OCI-LY7 (cell line): ENCODE measurements around the gene UBE2U. TPM values are rescaled to one million over a fixed set of nuclear protein-coding genes. Genes with fewer than 3 reads are reported as not detected.

ENCODE experiments used
- BruUV-seq: library from RNA; stranded (reverse); fragments of 400-500 nt; replicated peaks from 2 replicates; lab custom pipeline; 2021; lab: Mats Ljungman, UMichigan
- CTCF ChIA-PET: fragments of 300-600 bp; sonication (Branson Sonifier 250); formaldehyde crosslinking; loops from one replicate; lab custom pipeline; 2022; ENCODE audit warnings: antibody characterized with exemption; ENCODE audit not compliant: unreplicated experiment; lab: Charles Lee
- POLR2A ChIA-PET: fragments of 300-600 bp; sonication (Branson Sonifier 250); formaldehyde crosslinking; loops from one replicate; lab custom pipeline; 2022; ENCODE audit warnings: antibody characterized with exemption; lab: Charles Lee
- DNase-seq: peaks from one replicate; pipeline ENCODE4 v3.0.0-alpha.2; 2015; ENCODE audit warnings: low spot score
- H2AFZ ChIP-seq: fragments of 200-600 bp; sonication (generic), shearing (Covaris generic); 2 replicates; pipeline ENCODE4 v1.6.1; 2014; ENCODE audit warnings: mild to moderate bottlenecking, antibody characterized with exemption, low read length, moderate library complexity
- H3K27ac ChIP-seq: fragments of 200-600 bp; sonication (generic); 2 replicates; pipeline ENCODE4 v1.5.1; 2014; ENCODE audit warnings: mixed run types, low read depth, mild to moderate bottlenecking, moderate library complexity, low read length, inconsistent platforms; ENCODE audit not compliant: poor library complexity, severe bottlenecking
- H3K36me3 ChIP-seq: fragments of 200-600 bp; sonication (generic); 2 replicates; pipeline ENCODE4 v1.6.1; 2014; ENCODE audit warnings: mild to moderate bottlenecking, antibody characterized with exemption, low read length, moderate library complexity, mixed read lengths; ENCODE audit not compliant: insufficient read depth
- H3K4me1 ChIP-seq: fragments of 200-600 bp; sonication (generic); 2 replicates; pipeline ENCODE4 v1.5.1; 2014; ENCODE audit warnings: mild to moderate bottlenecking, low read length; ENCODE audit not compliant: insufficient read depth, poor library complexity, severe bottlenecking
- H3K4me2 ChIP-seq: fragments of 200-600 bp; sonication (generic); 2 replicates; pipeline ENCODE4 v1.6.1; 2014; ENCODE audit warnings: mild to moderate bottlenecking, low read length
- H3K4me3 ChIP-seq: fragments of 200-600 bp; sonication (generic); 2 replicates; pipeline ENCODE4 v1.5.1; 2014; ENCODE audit warnings: mild to moderate bottlenecking, low read depth, low read length; ENCODE audit not compliant: poor library complexity, severe bottlenecking
- H3K79me2 ChIP-seq: fragments of 200-600 bp; sonication (generic); 2 replicates; pipeline ENCODE4 v1.6.1; 2016; ENCODE audit warnings: low read depth, mild to moderate bottlenecking, low read length, moderate library complexity, mixed read lengths; ENCODE audit not compliant: insufficient read depth
- H3K9me2 ChIP-seq: fragments of 200-600 bp; sonication (generic); 2 replicates; pipeline ENCODE4 v1.6.1; 2016; ENCODE audit warnings: mild to moderate bottlenecking, low read length, mixed read lengths; ENCODE audit not compliant: insufficient read depth
- H3K9me3 ChIP-seq: fragments of 200-600 bp; sonication (generic); 2 replicates; pipeline ENCODE4 v1.6.1; 2014; ENCODE audit warnings: mild to moderate bottlenecking, mixed run types, low read length, mixed read lengths
- H4K20me1 ChIP-seq: fragments of 200-600 bp; sonication (generic); 2 replicates; pipeline ENCODE4 v1.6.1; 2014; ENCODE audit warnings: mild to moderate bottlenecking, antibody characterized with exemption, low read length, moderate library complexity, mixed read lengths; ENCODE audit not compliant: insufficient read depth
- EZH2phosphoT487 ChIP-seq: fragments of 200-600 bp; sonication (generic); IDR thresholded peaks from 2 replicates; pipeline ENCODE4 v1.6.1; 2018; ENCODE audit warnings: low read depth, borderline replicate concordance, mild to moderate bottlenecking, mixed run types, antibody characterized with exemption, low read length, moderate library complexity, mixed read lengths
- intact Hi-C: fragments of 100-400 bp; cut with micrococcal nuclease; formaldehyde crosslinking; loops from one replicate; pipeline ENCODE4 v1.10.0; 2022; ENCODE audit not compliant: unreplicated experiment
- total RNA-seq, 2 experiments: library from RNA; depleted of rRNA in 1 of 2; stranded (reverse); fragments of >200 nt in 1 of 2; shearing (Covaris generic) in 1 of 2; gene quantifications; 2 replicates each; pipeline ENCODE4 v1.2.3, GENCODE V29; 2014 to 2022
- TF ChIP-seq, protein P1 (sequence below): fragments of 200-600 bp; sonication (generic); conservative IDR thresholded peaks from 2 replicates; pipeline ENCODE4 v1.5.1; 2014; ENCODE audit warnings: mild to moderate bottlenecking, antibody characterized with exemption, low read length, moderate library complexity, mixed read lengths

Gene UBE2U
- total RNA-seq, 2 experiments from 2014 or later, result not detected

DNA sequence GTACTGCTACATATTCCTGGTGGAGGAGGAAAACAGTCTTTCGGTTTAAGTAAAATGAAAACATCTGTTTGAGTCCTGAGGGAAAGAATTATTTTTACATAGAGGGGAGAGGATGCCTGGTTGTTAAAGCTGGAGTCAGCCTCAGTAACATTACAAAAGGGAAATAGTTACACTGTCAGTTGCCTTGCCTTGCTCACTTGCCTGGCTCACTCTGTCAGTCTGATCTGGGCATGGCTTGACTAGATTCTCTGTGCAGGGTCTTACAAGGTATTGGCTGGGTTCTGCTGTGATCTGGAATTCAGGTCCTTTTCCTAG is 8.4 kb upstream of the UBE2U start:
- Histone ChIP-seq H3K27ac (no peak overlapping the region), H3K79me2 (no peaks in the 10 kb centered on the region), H3K9me3 (no peaks in the 10 kb centered on the region), H3K9me2 (no peaks in the 10 kb centered on the region), H3K4me2 (no peak overlapping the region), H2AFZ (no peak overlapping the region), H4K20me1 (no peaks in the 10 kb centered on the region), H3K4me3 (no peak overlapping the region), H3K4me1 (no peaks in the 10 kb centered on the region), H3K36me3 (no peaks in the 10 kb centered on the region)
- CTCF ChIA-PET, result no interaction called here
- no TSS peak for BruUV-seq
- DNase-seq, result no peak
- intact Hi-C loops, result no loop called here
- POLR2A ChIA-PET, result no interaction called here
- TF ChIP-seq EZH2phosphoT487, result no peak
- TF ChIP-seq, protein P1, sequence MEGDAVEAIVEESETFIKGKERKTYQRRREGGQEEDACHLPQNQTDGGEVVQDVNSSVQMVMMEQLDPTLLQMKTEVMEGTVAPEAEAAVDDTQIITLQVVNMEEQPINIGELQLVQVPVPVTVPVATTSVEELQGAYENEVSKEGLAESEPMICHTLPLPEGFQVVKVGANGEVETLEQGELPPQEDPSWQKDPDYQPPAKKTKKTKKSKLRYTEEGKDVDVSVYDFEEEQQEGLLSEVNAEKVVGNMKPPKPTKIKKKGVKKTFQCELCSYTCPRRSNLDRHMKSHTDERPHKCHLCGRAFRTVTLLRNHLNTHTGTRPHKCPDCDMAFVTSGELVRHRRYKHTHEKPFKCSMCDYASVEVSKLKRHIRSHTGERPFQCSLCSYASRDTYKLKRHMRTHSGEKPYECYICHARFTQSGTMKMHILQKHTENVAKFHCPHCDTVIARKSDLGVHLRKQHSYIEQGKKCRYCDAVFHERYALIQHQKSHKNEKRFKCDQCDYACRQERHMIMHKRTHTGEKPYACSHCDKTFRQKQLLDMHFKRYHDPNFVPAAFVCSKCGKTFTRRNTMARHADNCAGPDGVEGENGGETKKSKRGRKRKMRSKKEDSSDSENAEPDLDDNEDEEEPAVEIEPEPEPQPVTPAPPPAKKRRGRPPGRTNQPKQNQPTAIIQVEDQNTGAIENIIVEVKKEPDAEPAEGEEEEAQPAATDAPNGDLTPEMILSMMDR, result no peak

DNA sequence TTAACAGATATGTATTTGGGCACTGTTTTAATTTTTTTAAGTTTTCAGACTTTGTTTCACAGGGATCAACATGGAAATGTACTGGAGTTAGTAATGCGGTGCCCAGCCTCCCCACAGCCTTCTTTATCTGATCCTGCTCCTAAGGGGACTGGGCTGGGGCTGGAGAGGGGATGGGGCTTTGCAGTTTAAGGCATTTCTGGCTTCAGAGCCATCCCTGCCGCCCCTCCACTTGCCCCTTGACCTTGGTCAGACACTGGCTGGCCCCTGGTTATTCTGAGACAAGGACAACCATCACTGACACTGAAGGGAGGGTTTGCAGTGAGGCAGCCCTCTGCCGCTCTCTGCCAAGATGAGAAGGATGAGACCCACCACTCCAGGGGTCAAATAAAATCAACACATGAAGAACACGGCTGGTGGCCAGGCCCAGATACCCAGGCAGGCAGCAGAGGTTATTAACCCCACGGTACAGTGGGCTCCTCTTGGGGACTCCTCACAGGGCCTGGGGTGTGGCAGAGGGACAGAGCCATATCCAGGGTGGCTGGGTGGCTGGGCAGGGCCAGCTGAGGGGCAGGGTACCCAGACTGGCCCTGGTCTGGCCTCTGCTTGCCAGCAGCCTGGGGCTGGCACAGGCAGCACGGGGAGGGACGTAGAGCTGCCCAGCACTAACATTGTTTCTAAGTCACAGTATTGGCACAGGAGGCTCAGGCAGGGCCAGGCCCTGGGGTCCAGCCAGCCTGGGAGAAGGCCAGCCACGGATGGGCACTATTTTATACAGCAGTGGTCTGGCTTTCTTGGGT is 7.2 kb upstream of the UBE2U start:
- Histone ChIP-seq H3K27ac (no peak overlapping the region), H3K4me2 (no peak overlapping the region), H3K4me3 (no peak overlapping the region), H3K36me3 (no peaks in the 10 kb centered on the region), H3K4me1 (no peaks in the 10 kb centered on the region), H3K9me3 (no peaks in the 10 kb centered on the region), H4K20me1 (no peaks in the 10 kb centered on the region), H3K79me2 (no peaks in the 10 kb centered on the region), H3K9me2 (no peaks in the 10 kb centered on the region), H2AFZ (no peak overlapping the region)
- ChIA-PET POLR2A (interaction anchor here (0.6 kb wide), 1 partner anchor 295 kb away, joined by 3 read pairs; no protein-coding TSS in a partner anchor), CTCF (no interaction called here)
- TF ChIP-seq, protein P1, result no peak
- TF ChIP-seq EZH2phosphoT487, result no peak
- intact Hi-C loops, result no loop called here
- no peak for DNase-seq
- no TSS peak for BruUV-seq

DNA sequence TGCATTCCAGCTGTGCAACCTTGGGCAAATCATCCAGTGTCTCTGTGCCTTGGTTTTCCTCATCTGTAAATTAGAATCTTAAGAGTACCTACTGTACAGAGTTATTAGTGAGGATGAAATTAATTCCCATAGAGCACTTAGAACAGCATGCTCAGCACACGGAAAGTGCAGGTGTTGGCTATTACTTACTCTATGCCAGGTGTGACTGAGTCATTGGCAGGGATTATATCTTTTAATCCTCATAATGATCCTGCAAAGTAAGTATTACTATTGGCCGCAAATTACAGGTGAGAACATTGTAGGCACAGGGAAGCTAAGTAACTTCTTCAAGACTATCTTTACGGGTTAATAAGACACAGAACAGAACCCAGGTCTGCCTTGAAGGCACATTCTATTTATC is 6.3 kb upstream of the UBE2U start:
- Histone ChIP-seq H3K4me1 (no peaks in the 10 kb centered on the region), H2AFZ (no peak overlapping the region), H3K79me2 (no peaks in the 10 kb centered on the region), H3K36me3 (no peaks in the 10 kb centered on the region), H4K20me1 (no peaks in the 10 kb centered on the region), H3K4me3 (no peak overlapping the region), H3K9me3 (no peaks in the 10 kb centered on the region), H3K9me2 (no peaks in the 10 kb centered on the region), H3K4me2 (no peak overlapping the region), H3K27ac (no peak overlapping the region)
- POLR2A ChIA-PET, result no interaction called here
- CTCF ChIA-PET, result no interaction called here
- TF ChIP-seq EZH2phosphoT487, result no peak
- TF ChIP-seq, protein P1, result no peak
- DNase-seq, result no peak
- intact Hi-C loops, result no loop called here
- no TSS peak for BruUV-seq
